Activated naive CD8-positive, alpha-beta T cell treated with anti-CD3 and anti-CD28 coated beads, Interleukin-2, amount 10 ng/mL, durations not matched to agents 7 days and 5 days (primary cell): ENCODE results near the gene ZNF408. TPM values are rescaled to one million over a fixed set of nuclear protein-coding genes. Genes with fewer than 3 reads are reported as not detected.

Experiments
- ATAC-seq: fragments of 150-1000 bp; cut with Tn5 transposase; one replicate; pipeline ENCODE4 v1.10.0; 2021; ENCODE audit warnings: low read depth, moderate library complexity
- POLR2A ChIA-PET: fragments of 350-600 bp; sonication (Branson Sonifier 250); formaldehyde crosslinking; loops from one replicate; lab custom pipeline; 2021; ENCODE audit warnings: antibody characterized with exemption; lab: Charles Lee
- DNase-seq: peaks from one replicate; pipeline ENCODE4 v3.0.0; 2021
- H3K27ac Mint-ChIP-seq: one replicate; pipeline ENCODE4 v1.8.0; 2022; ENCODE audit warnings: mild to moderate bottlenecking, mixed read lengths
- H3K27me3 Mint-ChIP-seq: one replicate; pipeline ENCODE4 v1.8.0; 2022; ENCODE audit warnings: mild to moderate bottlenecking, moderate library complexity, mixed read lengths
- H3K36me3 Mint-ChIP-seq: one replicate; pipeline ENCODE4 v1.8.0; 2021; ENCODE audit warnings: mild to moderate bottlenecking, mixed read lengths
- H3K4me1 Mint-ChIP-seq: one replicate; pipeline ENCODE4 v1.8.0; 2021; ENCODE audit warnings: mixed read lengths
- H3K4me3 Mint-ChIP-seq: one replicate; pipeline ENCODE4 v1.8.0; 2022; ENCODE audit warnings: mild to moderate bottlenecking, moderate library complexity, mixed read lengths
- H3K9me3 Mint-ChIP-seq: one replicate; pipeline ENCODE4 v1.8.0; 2021; ENCODE audit warnings: mixed read lengths
- total RNA-seq, 2 experiments: library from RNA; stranded (reverse); gene quantifications; one replicate each; pipeline ENCODE4 v1.2.3, GENCODE V29; 2021

ZNF408 gene
- total RNA-seq, 2 experiments from 2014 or later, result 18.9 to 19.0 TPM

GRCh38 chr11:46727952-46728658 is 27.3 kb downstream of the ZNF408 start:
- POLR2A ChIA-PET, result no interaction called here
- H3K36me3 Mint-ChIP-seq, result no peaks in the 10 kb centered on the region
- H3K4me3 Mint-ChIP-seq, result no peak overlapping the region

GRCh38 chr11:46728659-46729040 is 27.8 kb downstream of the ZNF408 start:
- H3K9me3 Mint-ChIP-seq, result no peaks in the 10 kb centered on the region
- H3K27me3 Mint-ChIP-seq, result no peaks in the 10 kb centered on the region
- H3K4me1 Mint-ChIP-seq, result no peaks in the 10 kb centered on the region
- no peak overlapping the region for H3K27ac Mint-ChIP-seq
- no peak overlapping the region for H3K4me3 Mint-ChIP-seq
- no peak for DNase-seq
- ATAC-seq, result no peak
- POLR2A ChIA-PET, result no interaction called here
- no peaks in the 10 kb centered on the region for H3K36me3 Mint-ChIP-seq

More at GRCh38 chr11:46727952-46728658, 27.3 kb downstream of the ZNF408 start:
- no peaks in the 10 kb centered on the region for H3K9me3 Mint-ChIP-seq
- DNase-seq (no peak), ATAC-seq (no peak)
- no peak overlapping the region for H3K27ac Mint-ChIP-seq
- no peaks in the 10 kb centered on the region for H3K27me3 Mint-ChIP-seq
- H3K4me1 Mint-ChIP-seq, result no peaks in the 10 kb centered on the region

GRCh38 chr11:46729110-46730027 is 28.5 kb downstream of the ZNF408 start:
- POLR2A ChIA-PET, result no interaction called here
- DNase-seq (no peak), ATAC-seq (no peak)
- H3K27me3 Mint-ChIP-seq, result no peaks in the 10 kb centered on the region
- H3K4me3 Mint-ChIP-seq, result no peak overlapping the region
- no peak overlapping the region for H3K27ac Mint-ChIP-seq
- H3K36me3 Mint-ChIP-seq, result no peaks in the 10 kb centered on the region
- no peaks in the 10 kb centered on the region for H3K9me3 Mint-ChIP-seq
- H3K4me1 Mint-ChIP-seq, result no peaks in the 10 kb centered on the region

- POLR2A ChIA-PET, result no interaction called here
- Mint-ChIP-seq H3K27me3 (no peaks in the 10 kb centered on the region), H3K27ac (no peak overlapping the region), H3K4me1 (no peaks in the 10 kb centered on the region), H3K9me3 (no peaks in the 10 kb centered on the region), H3K36me3 (no peaks in the 10 kb centered on the region), H3K4me3 (no peak overlapping the region)
- no peak for ATAC-seq
- no peak for DNase-seq
Measured at GRCh38 chr11:46731545-46731944, 30.7 kb downstream of the ZNF408 start.

GRCh38 chr11:46733234-46733633 is 32.4 kb downstream of the ZNF408 start:
- H3K4me3 Mint-ChIP-seq, result no peak overlapping the region
- H3K4me1 Mint-ChIP-seq, result no peaks in the 10 kb centered on the region
- no peaks in the 10 kb centered on the region for H3K27me3 Mint-ChIP-seq
- no peak overlapping the region for H3K27ac Mint-ChIP-seq
- ATAC-seq, result no peak
- H3K36me3 Mint-ChIP-seq, result no peaks in the 10 kb centered on the region
- no peaks in the 10 kb centered on the region for H3K9me3 Mint-ChIP-seq
- POLR2A ChIA-PET, result no interaction called here
- no peak for DNase-seq

- no peak for DNase-seq
- no peak for ATAC-seq
- H3K36me3 Mint-ChIP-seq, result no peaks in the 10 kb centered on the region
Measured at GRCh38 chr11:46736146-46736545, 35.3 kb downstream of the ZNF408 start.

GRCh38 chr11:46736615-46737014 is 35.8 kb downstream of the ZNF408 start:
- H3K4me1 Mint-ChIP-seq, result no peaks in the 10 kb centered on the region
- H3K4me3 Mint-ChIP-seq, result no peak overlapping the region
- H3K27me3 Mint-ChIP-seq, result no peaks in the 10 kb centered on the region
- POLR2A ChIA-PET, result no interaction called here
- H3K36me3 Mint-ChIP-seq, result peaks cover 3% of the 10 kb centered on the region
- ATAC-seq (no peak), DNase-seq (no peak)
- H3K27ac Mint-ChIP-seq, result no peak overlapping the region
- no peaks in the 10 kb centered on the region for H3K9me3 Mint-ChIP-seq

More at GRCh38 chr11:46736146-46736545, 35.3 kb downstream of the ZNF408 start:
- no peak overlapping the region for H3K4me3 Mint-ChIP-seq
- no peak overlapping the region for H3K27ac Mint-ChIP-seq
- no peaks in the 10 kb centered on the region for H3K4me1 Mint-ChIP-seq
- H3K27me3 Mint-ChIP-seq, result no peaks in the 10 kb centered on the region
- no peaks in the 10 kb centered on the region for H3K9me3 Mint-ChIP-seq
- POLR2A ChIA-PET, result no interaction called here

- H3K27me3 Mint-ChIP-seq, result no peaks in the 10 kb centered on the region
- no peak overlapping the region for H3K27ac Mint-ChIP-seq
- H3K4me3 Mint-ChIP-seq, result no peak overlapping the region
- DNase-seq, result no peak
- POLR2A ChIA-PET, result interaction anchor here (0.6 to 1.5 kb wide), 2 partner anchors 39 to 164 kb away, joined by 3 to 5 read pairs; no protein-coding TSS in a partner anchor
- peaks cover 12% of the 10 kb centered on the region for H3K36me3 Mint-ChIP-seq
- no peaks in the 10 kb centered on the region for H3K4me1 Mint-ChIP-seq
- no peaks in the 10 kb centered on the region for H3K9me3 Mint-ChIP-seq
- no peak for ATAC-seq
Measured at GRCh38 chr11:46737699-46738098, 36.9 kb downstream of the ZNF408 start.

- Mint-ChIP-seq H3K4me3 (no peak overlapping the region), H3K36me3 (peaks cover 18% of the 10 kb centered on the region), H3K27me3 (no peaks in the 10 kb centered on the region), H3K9me3 (no peaks in the 10 kb centered on the region), H3K4me1 (no peaks in the 10 kb centered on the region), H3K27ac (no peak overlapping the region)
- POLR2A ChIA-PET, result interaction anchor here (0.6 to 1.5 kb wide), 2 partner anchors 40 to 492 kb away, joined by 4 to 5 read pairs; no protein-coding TSS in a partner anchor
- ATAC-seq (no peak), DNase-seq (no peak)
Measured at GRCh38 chr11:46738887-46739286, 38.1 kb downstream of the ZNF408 start.

GRCh38 chr11:46741600-46742484 is 41.0 kb downstream of the ZNF408 start:
- POLR2A ChIA-PET, result no interaction called here
- DNase-seq (no peak), ATAC-seq (no peak)
- H3K27ac Mint-ChIP-seq, result peak overlapping the region; percentile 50
- H3K36me3 Mint-ChIP-seq, result peaks cover 30% of the 10 kb centered on the region
- no peaks in the 10 kb centered on the region for H3K4me1 Mint-ChIP-seq
- H3K9me3 Mint-ChIP-seq, result no peaks in the 10 kb centered on the region
- H3K4me3 Mint-ChIP-seq, result no peak overlapping the region
- no peaks in the 10 kb centered on the region for H3K27me3 Mint-ChIP-seq

- POLR2A ChIA-PET, result no interaction called here
- DNase-seq, result no peak
Measured at GRCh38 chr11:46743043-46743442, 42.2 kb downstream of the ZNF408 start.

GRCh38 chr11:46743693-46744339 is 43.0 kb downstream of the ZNF408 start:
- DNase-seq (no peak), ATAC-seq (no peak)
- Mint-ChIP-seq H3K9me3 (no peaks in the 10 kb centered on the region), H3K27ac (no peak overlapping the region), H3K4me1 (peaks cover 2% of the 10 kb centered on the region), H3K27me3 (no peaks in the 10 kb centered on the region), H3K36me3 (peaks cover 40% of the 10 kb centered on the region), H3K4me3 (no peak overlapping the region)
- POLR2A ChIA-PET, result no interaction called here

More at GRCh38 chr11:46743043-46743442, 42.2 kb downstream of the ZNF408 start:
- H3K36me3 Mint-ChIP-seq, result peaks cover 37% of the 10 kb centered on the region
- H3K4me1 Mint-ChIP-seq, result peaks cover under 1% of the 10 kb centered on the region
- no peaks in the 10 kb centered on the region for H3K27me3 Mint-ChIP-seq
- no peak overlapping the region for H3K27ac Mint-ChIP-seq
- H3K4me3 Mint-ChIP-seq, result no peak overlapping the region
- H3K9me3 Mint-ChIP-seq, result no peaks in the 10 kb centered on the region
- ATAC-seq, result no peak
